ENCODE data around the gene LECT2. TPM values are rescaled to one million over a fixed set of nuclear protein-coding genes. Genes with fewer than 3 reads are reported as not detected.
A peak's percentile ranks its signal among the peaks of the same experiment; 100 is the strongest.

Gene LECT2
- total RNA-seq, 1 donor from 2014 or later = not detected

DNA sequence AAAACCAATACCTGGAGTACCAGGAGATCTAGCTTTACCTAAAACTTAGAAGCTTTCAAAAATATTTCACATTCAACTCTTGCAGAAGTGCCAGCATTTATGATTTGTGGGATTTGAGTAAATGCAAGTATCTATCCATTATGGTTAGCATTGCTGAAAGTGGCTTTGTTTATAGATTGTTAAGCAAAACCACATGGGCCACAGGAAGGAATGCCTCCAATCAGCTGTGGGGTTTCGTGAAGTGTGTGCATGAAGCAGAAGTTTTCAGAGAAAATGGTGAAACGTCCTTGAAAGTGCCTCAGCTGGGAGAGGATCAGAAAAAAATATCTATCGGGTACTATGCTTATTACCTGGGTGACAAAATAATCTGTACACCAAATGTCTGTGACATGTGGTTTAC lies 4.2 kb downstream of the LECT2 start:
- DNase-seq (ENCODE audit: missing footprints) (no peak), ATAC-seq (no peak)
- intact Hi-C loops (cut with DNase I) = no loop called here

GRCh38 chr5:135944967-135945560 lies 9.7 kb downstream of the LECT2 start:
- ATAC-seq = peak; percentile 50
- intact Hi-C loops (cut with DNase I) = loop anchor here (2.0 to 5.0 kb wide), 2 partner anchors 118 to 267 kb away; no protein-coding TSS in a partner anchor
- no peak for DNase-seq (ENCODE audit: missing footprints)

- intact Hi-C loops (cut with DNase I) = loop anchor here (2.0 kb wide), 1 partner anchor 118 kb away; no protein-coding TSS in a partner anchor
- no peak for DNase-seq (ENCODE audit: missing footprints)
- no peak for ATAC-seq
Observed at GRCh38 chr5:135944564-135944963, 10.2 kb downstream of the LECT2 start.

DNA sequence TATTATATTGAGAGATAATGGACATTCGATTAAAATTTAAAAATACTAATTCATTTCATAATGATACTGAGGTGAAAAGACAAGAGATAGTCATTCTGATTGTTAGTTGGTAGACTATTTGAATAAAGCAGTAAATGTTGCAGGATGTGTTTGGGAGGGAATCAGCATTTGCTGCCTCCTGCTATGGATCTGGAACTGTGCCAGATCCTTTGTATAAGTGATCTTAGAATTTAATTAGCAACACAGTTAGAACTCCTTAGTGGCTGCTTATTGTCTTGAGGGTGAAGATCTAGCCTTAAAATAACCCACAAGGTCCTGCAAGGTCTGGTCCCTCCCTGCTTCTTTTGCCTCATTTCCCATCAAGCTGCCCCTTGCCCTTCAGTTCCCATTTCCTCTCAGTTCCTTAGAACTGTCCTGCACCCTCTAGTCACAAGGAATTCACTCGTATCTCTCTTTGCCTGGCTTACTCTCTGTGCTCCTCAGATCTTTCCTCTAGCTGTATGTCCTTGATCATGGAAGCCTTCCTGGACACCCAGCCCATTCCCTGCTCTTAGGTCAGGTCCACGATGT lies 12.5 kb downstream of the LECT2 start:
- intact Hi-C loops (cut with DNase I) = no loop called here
- ATAC-seq (no peak), DNase-seq (ENCODE audit: missing footprints) (peak; percentile 27)

DNA sequence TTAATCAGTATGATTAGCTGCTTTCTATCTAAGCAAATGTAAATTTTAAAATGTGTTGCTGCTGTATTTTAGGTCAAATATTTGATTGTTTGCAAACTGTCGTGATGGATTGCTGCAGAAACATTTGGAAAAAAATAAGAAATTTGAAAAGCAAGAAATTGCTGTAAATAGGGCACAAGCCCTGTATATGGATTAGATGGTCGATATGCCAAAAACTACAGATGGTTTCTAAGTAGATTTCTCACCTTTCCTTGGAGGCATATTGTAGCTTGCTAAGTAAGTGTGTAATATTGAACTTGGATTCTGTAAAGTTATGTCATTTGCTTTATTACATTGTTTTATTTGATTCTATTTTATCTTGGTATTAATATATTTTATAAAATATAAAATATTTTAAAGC lies 13.1 kb downstream of the LECT2 start:
- ATAC-seq (no peak), DNase-seq (ENCODE audit: missing footprints) (no peak)
- intact Hi-C loops (cut with DNase I) = no loop called here

DNA sequence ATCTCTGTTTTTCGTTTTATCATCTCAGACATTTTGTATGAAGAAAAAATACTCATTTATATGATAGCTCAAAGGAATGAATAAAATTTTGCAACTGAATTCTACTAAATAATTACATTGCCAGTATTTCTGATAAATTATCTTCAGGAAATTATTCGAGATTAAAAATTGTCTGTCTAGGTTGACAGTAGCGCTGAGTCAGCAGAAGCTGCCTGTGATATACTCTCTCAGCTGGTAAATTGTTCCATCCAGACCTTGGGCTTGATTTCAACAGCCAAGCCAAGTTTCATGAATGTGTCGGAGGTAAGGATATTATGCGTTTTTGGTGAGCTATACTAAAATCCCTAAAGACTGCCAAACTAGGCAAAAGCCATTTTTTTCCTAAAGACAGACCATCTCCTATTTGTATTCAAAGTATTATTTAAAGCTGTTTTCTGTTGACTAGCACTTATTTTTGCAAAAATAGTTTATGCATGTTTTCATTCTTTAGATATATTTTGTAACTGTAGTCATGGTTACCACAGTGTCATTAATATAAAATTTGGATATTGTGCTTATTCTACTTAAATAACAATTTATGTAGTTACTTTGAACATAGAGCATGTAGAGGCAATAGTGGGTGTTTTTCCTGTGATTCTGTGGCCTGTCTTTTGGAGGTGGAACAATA lies 17.4 kb downstream of the LECT2 start:
- no peak for ATAC-seq
- intact Hi-C loops (cut with DNase I) = no loop called here
- no peak for DNase-seq (ENCODE audit: missing footprints)

DNA sequence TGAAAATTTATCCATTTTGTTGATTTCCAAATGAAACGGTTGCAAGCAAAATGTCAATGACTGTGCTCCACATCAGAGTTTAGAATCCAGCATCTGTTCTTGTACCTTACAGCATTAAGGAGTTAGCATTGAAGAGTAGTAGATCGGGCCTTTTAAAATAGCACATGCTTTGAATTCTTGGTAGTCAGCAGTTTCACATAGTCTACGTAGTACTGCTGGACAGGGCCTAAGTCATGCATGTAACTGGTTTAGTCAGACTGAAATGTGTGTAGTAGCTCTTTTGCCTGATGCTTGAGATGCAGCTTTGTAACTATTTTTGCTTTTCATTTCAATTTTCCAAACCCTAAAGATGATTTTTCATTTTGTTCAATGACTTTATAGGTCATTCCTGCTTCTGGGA lies 19.8 kb downstream of the LECT2 start:
- intact Hi-C loops (cut with DNase I) = no loop called here
- ATAC-seq = peak; percentile 68
- no peak for DNase-seq (ENCODE audit: missing footprints)

DNA sequence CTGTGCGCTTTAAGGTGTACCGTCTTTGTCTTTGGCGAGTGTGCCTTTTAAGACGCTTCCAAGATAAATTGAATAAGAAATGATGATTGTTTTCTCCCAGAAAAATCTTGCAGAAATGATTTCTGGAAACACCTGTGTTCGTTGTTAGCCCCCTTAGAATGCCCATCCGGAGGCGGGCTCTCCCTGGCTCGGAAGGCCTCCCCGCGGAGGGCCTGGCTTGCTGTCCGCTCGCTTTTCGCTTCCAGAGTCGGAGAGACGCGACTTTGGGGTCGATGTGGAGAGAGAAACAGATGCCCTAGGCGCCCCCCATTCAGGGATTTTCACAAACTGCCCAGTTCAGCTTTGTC lies 23.9 kb downstream of the LECT2 start:
- intact Hi-C loops (cut with DNase I) = no loop called here
- ATAC-seq = no peak

GRCh38 chr5:135930029-135930948 lies 24.5 kb downstream of the LECT2 start:
- no peak for DNase-seq (ENCODE audit: missing footprints)
- intact Hi-C loops (cut with DNase I) = no loop called here
- no peak for ATAC-seq

More for the DNA sequence above, 23.9 kb downstream of the LECT2 start:
- DNase-seq (ENCODE audit: missing footprints) = no peak

- intact Hi-C loops (cut with DNase I) = no loop called here
- ATAC-seq (no peak), DNase-seq (ENCODE audit: missing footprints) (no peak)
Observed at GRCh38 chr5:135921388-135921787, 33.4 kb downstream of the LECT2 start.

DNA sequence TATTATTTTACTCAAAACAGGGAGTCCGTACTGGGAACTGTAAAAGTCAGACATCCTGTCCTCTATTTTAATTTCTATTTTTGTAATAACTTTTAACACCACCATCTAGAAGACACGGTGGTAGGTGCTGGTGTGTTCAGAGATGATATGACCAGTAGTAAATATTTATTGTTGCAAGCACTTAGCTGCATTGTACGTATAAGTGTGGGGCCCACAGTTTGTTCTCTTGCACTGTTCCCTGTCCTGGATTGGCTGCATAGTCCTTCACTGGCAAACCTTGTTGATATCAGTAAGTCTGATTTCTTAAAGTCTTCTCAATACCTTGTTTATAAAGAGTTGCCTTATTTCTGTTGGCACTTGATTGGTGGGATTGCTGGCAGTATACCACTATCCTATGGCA lies 34.6 kb downstream of the LECT2 start:
- DNase-seq (ENCODE audit: missing footprints) (no peak), ATAC-seq (no peak)
- intact Hi-C loops (cut with DNase I) = no loop called here

GRCh38 chr5:135916638-135917263 lies 38.0 kb downstream of the LECT2 start:
- ATAC-seq = no peak
- no peak for DNase-seq (ENCODE audit: missing footprints)
- intact Hi-C loops (cut with DNase I) = no loop called here

DNA sequence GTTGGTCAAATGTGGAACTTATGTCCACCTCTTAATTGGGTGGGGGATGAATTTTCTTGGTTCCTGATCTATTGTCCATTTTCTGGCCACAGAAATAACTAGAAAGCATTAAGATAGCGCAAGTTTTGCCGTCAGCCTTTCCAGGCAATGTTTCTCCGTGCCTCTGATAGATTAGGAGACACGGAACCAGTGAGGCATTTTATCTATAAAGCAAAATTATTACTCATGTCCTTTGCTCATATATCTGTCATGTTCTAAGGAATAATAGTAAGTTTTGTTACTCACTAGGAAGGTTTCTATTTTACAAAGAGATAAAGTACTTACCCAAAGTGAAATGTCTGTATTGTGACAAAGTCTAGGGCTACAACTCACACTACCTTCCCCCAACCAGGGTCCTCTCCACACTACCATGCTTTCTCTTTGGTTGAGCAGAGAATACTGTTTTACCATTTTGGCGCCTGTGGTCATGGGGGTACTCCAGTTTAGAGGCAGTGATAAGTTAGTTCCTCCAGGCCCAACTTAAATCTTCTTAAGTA lies 39.2 kb downstream of the LECT2 start:
- ATAC-seq = no peak
- DNase-seq (ENCODE audit: missing footprints) = no peak
- intact Hi-C loops (cut with DNase I) = no loop called here

DNA sequence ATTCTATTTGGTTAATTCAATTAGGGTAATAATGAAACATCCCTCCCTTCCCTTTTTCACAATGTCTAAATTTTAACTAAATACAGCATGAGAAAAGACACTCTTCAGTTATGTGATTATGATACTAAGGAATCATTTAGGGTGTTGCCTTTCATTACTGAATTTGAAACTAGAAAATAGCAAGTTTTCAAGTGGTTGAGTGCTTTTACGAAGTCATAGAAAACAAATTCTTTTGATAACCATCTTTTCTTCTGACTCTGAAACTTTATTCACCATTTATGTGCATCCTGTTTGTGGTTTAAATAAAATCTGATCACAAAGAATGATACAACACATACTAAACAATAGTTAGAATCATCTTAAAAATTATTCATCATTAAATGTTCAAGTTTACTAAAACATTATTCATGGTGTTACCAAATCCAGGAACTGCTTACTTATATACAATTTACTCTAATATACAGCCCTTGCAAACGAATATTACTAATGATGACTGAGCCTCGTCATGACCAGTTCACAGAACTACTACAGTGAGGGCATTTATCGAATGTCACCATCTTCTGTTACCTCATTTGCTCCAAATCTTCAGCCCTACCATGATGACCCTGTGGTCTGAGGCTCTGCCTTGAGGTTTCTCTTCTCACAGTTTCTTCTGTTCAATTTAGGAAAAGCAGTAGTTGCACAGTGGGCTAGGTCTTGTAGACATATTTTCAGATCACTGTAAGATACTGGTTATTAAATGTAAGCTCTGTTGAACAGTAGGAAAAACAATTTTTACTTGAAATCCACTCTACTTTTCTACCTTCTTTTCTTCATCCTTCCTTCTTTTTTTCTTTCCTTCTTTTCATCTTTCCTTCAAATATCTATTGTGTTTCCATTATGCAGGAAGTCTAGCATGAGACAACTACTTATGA lies 40.8 kb downstream of the LECT2 start:
- DNase-seq (ENCODE audit: missing footprints) = no peak
- intact Hi-C loops (cut with DNase I) = no loop called here
- no peak for ATAC-seq

DNA sequence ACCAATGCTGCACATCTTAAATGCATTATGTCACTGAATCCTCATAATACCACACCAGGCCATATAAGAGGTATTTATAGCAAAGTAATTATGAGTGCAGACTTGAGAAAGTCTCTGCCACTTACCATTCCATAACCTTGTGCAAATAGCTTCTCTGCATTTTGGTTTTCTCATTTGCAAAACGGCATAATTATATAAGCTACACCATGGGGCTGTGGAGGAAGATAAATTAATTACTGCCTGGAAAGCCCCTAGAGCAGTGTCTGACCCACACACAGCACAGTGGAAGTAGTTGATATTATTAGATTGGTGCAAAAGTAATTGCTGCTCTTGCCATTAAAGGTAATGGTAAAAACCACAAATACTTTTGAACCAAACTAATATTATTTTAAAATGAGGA lies 49.6 kb downstream of the LECT2 start:
- intact Hi-C loops (cut with DNase I) = no loop called here
- ATAC-seq = no peak

GRCh38 chr5:135901633-135902032 lies 53.1 kb downstream of the LECT2 start:
- DNase-seq (ENCODE audit: missing footprints) (no peak), ATAC-seq (no peak)
- intact Hi-C loops (cut with DNase I) = no loop called here

More for the DNA sequence above, 49.6 kb downstream of the LECT2 start:
- DNase-seq (ENCODE audit: missing footprints) = no peak

GRCh38 chr5:135900276-135900675 lies 54.5 kb downstream of the LECT2 start:
- intact Hi-C loops (cut with DNase I) = no loop called here
- DNase-seq (ENCODE audit: missing footprints) (no peak), ATAC-seq (no peak)

DNA sequence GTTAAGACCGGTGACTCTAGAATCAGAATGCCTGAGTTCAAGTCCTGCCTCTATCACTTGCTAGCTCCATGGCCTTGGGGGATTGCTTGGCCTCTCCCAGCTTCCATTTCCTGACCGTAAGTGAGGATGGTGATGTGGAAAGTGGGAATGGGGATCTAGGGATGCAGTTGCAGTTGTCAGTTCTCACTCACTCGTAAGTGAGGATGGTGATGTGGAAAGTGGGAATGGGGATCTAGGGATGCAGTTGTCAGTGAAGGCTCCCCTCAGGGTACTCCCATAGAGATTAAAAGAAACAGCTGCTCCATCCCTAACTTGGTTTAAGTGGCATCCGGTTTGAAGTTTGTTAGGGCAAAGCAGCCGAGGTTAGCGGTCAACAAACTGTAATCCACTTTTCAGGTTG lies 56.1 kb downstream of the LECT2 start:
- DNase-seq (ENCODE audit: missing footprints) (no peak), ATAC-seq (no peak)
- intact Hi-C loops (cut with DNase I) = no loop called here
